K562 (cell line): ENCODE data around the gene CD99L2. TPM values are rescaled to one million over a fixed set of nuclear protein-coding genes. Genes with fewer than 3 reads are reported as not detected.
A peak's percentile ranks its signal among the peaks of the same experiment; 100 is the strongest.

Experiments
- ATAC-seq: fragments of 200-7000 bp; cut with Tn5 transposase; 3 replicates; pipeline ENCODE4 v1.9.1; 2020; ENCODE audit warnings: moderate library complexity
- BruUV-seq: library from RNA; stranded (reverse); fragments of 400-500 nt; replicated peaks from 2 replicates; lab custom pipeline; 2021; lab: Mats Ljungman, UMichigan
- CTCF ChIA-PET: fragments of 300-600 bp; formaldehyde crosslinking; extraction: SDS; loops from one replicate; lab custom pipeline; 2021; ENCODE audit warnings: low intra/inter-chr PET ratio; lab: Yijun Ruan, JAX
- POLR2A ChIA-PET: fragments of 300-600, 350-650 bp; sonication (Branson Sonifier 250); formaldehyde crosslinking; extraction: SDS; loops from one replicate; lab custom pipeline; 2021; ENCODE audit warnings: antibody characterized with exemption, inconsistent platforms; lab: Yijun Ruan, JAX
- DNase-seq, 4 experiments: peaks; one replicate each; pipeline versions ENCODE4 v3.0.0 to v3.0.0-alpha.2; 2011 to 2018; ENCODE audit warnings: low spot score in 3 of 4, mixed read lengths in 3 of 4; ENCODE audit errors: extremely low read depth in 1 of 4
- FAIRE-seq: peaks from 2 replicates; lab custom pipeline; 2011; peaks lifted over from hg19 to GRCh38; lab: Jason Lieb, UNC
- H2AFZ ChIP-seq: 2 replicates; pipeline ENCODE4 v1.6.0; 2011; ENCODE audit warnings: low read depth, low read length, control low read depth, inconsistent platforms
- H3K27ac ChIP-seq: fragments of 200-600 bp; 3 replicates; pipeline ENCODE4 v1.8.0; 2011; ENCODE audit warnings: low read depth, mild to moderate bottlenecking, control low read depth, inconsistent platforms, low read length, moderate library complexity, mixed read lengths; ENCODE audit errors: extremely low read depth
- H3K27me3 ChIP-seq, 2 experiments: fragments of 300-600 bp in 1 of 2; 2 replicates in 1 of 2; 3 replicates in 1 of 2; pipeline versions ENCODE4 v1.6.0 to v1.8.0; 2011; ENCODE audit warnings: inconsistent platforms in 2 of 2, low read length in 2 of 2, mild to moderate bottlenecking in 1 of 2, mixed read lengths in 1 of 2, moderate library complexity in 1 of 2; ENCODE audit not compliant: control insufficient read depth in 2 of 2, insufficient read depth in 2 of 2
- H3K36me3 ChIP-seq: fragments of 300-600 bp; 3 replicates; pipeline ENCODE4 v1.8.0; 2011; ENCODE audit warnings: mild to moderate bottlenecking, low read length, inconsistent platforms; ENCODE audit not compliant: control insufficient read depth, insufficient read depth
- H3K4me1 ChIP-seq, 2 experiments: fragments of 200-600 bp in 1 of 2; replicated peaks in 1 of 2; 2 replicates in 1 of 2; 3 replicates in 1 of 2; pipeline versions ENCODE4 v1.5.1 to v1.8.0; 2011; ENCODE audit warnings: inconsistent platforms in 2 of 2, low read length in 2 of 2, mild to moderate bottlenecking in 1 of 2, mixed read lengths in 1 of 2, moderate library complexity in 1 of 2; ENCODE audit not compliant: control insufficient read depth in 2 of 2, insufficient read depth in 2 of 2
- H3K4me2 ChIP-seq: 2 replicates; pipeline ENCODE4 v1.6.1; 2011; ENCODE audit warnings: low read length, control low read depth, inconsistent platforms, mixed read lengths; ENCODE audit not compliant: insufficient read depth
- H3K4me3 ChIP-seq: fragments of 200-600 bp; sonication (generic), shearing (Covaris generic); 2 replicates; pipeline ENCODE4 v1.5.1; 2016; ENCODE audit warnings: control low read depth, inconsistent platforms
- H3K79me2 ChIP-seq: fragments of 200-600 bp; 3 replicates; pipeline ENCODE4 v1.8.0; 2011; ENCODE audit warnings: low read length, inconsistent platforms; ENCODE audit not compliant: control insufficient read depth, insufficient read depth
- H3K9ac ChIP-seq, 2 experiments: 2 replicates each; pipeline versions ENCODE4 v1.6.0 to v1.6.1; 2011; ENCODE audit warnings: low read depth in 2 of 2, low read length in 2 of 2, control low read depth in 1 of 2, inconsistent platforms in 1 of 2, mild to moderate bottlenecking in 1 of 2, mixed read lengths in 1 of 2; ENCODE audit not compliant: insufficient read depth in 1 of 2
- H3K9me1 ChIP-seq: one replicate; pipeline ENCODE4 v1.6.0; 2011; ENCODE audit warnings: inconsistent platforms, mild to moderate bottlenecking, low read length, moderate library complexity; ENCODE audit not compliant: control insufficient read depth, insufficient read depth
- H3K9me3 ChIP-seq: replicated peaks from 2 replicates; pipeline ENCODE4 v1.5.1; 2011; ENCODE audit warnings: low read depth, low read length, inconsistent platforms; ENCODE audit not compliant: control insufficient read depth, insufficient read depth
- H4K20me1 ChIP-seq: replicated peaks from 2 replicates; pipeline ENCODE4 v1.6.1; 2011; ENCODE audit warnings: low read length, inconsistent platforms, mixed read lengths; ENCODE audit not compliant: control insufficient read depth, insufficient read depth
- DDX20 ChIP-seq: fragments of 450-650 bp; IDR thresholded peaks from 2 replicates; pipeline ENCODE4 v1.6.1; 2016; ENCODE audit warnings: missing genetic modification characterization, low read depth, mild to moderate bottlenecking, missing compliant biosample characterization, moderate library complexity
- FOXA3 ChIP-seq, 2 experiments: fragments of 450-650 bp in 1 of 2; sonication (generic) in 1 of 2; formaldehyde crosslinking; IDR thresholded peaks in 1 of 2; conservative IDR thresholded peaks in 1 of 2; 2 replicates each; pipeline versions ENCODE4 v1.4.0 to v1.8.0; 2020 to 2022; ENCODE audit warnings: mild to moderate bottlenecking in 2 of 2, missing genetic modification reagents in 1 of 2
- NFIC ChIP-seq: fragments of 450-650 bp; IDR thresholded peaks from 2 replicates; pipeline ENCODE4 v1.6.1; 2017; ENCODE audit warnings: mild to moderate bottlenecking, inconsistent platforms
- NFRKB ChIP-seq: fragments of 450-650 bp; IDR thresholded peaks from 2 replicates; pipeline ENCODE4 v1.6.1; 2016; ENCODE audit warnings: low read depth
- NR2C1 ChIP-seq, 2 experiments: fragments of 450-650 bp; IDR thresholded peaks; 2 replicates each; pipeline ENCODE4 v1.6.1; 2017; ENCODE audit warnings: mild to moderate bottlenecking in 2 of 2, antibody characterized with exemption in 1 of 2, inconsistent platforms in 1 of 2, missing compliant biosample characterization in 1 of 2, missing genetic modification characterization in 1 of 2
- RBM17 ChIP-seq: fragments of 200-400 bp; formaldehyde crosslinking; IDR thresholded peaks from 2 replicates; pipeline ENCODE4 v1.6.1; 2017; ENCODE audit warnings: low read depth, mild to moderate bottlenecking, low read length, borderline replicate concordance
- SNIP1 ChIP-seq: fragments of 450-650 bp; IDR thresholded peaks from 2 replicates; pipeline ENCODE4 v1.7.1; 2017; ENCODE audit warnings: low read depth, mild to moderate bottlenecking
- TAF15 ChIP-seq: fragments of 200-400 bp; formaldehyde crosslinking; IDR thresholded peaks from 2 replicates; pipeline ENCODE4 v1.6.1; 2017; ENCODE audit warnings: mild to moderate bottlenecking, low read depth, low read length, moderate library complexity
- TRIM24 ChIP-seq, 2 experiments: fragments of 450-650 bp; IDR thresholded peaks; 2 replicates each; pipeline ENCODE4 v1.6.1; 2016
- ZBTB7A ChIP-seq: IDR thresholded peaks from 2 replicates; pipeline ENCODE4 v1.6.1; 2011; ENCODE audit warnings: low read depth, mild to moderate bottlenecking, low read length, moderate library complexity, borderline replicate concordance; ENCODE audit not compliant: control insufficient read depth
- ZNF175 ChIP-seq: fragments of 200-800 bp; sonication (Bioruptor generic); IDR thresholded peaks from 2 replicates; pipeline ENCODE4 v1.6.1; 2016; ENCODE audit warnings: low read depth, mild to moderate bottlenecking, missing genetic modification characterization, missing compliant biosample characterization
- WGBS: fragments of 100-300 bp; shearing (Covaris generic); methylation state at CpG from one replicate; pipeline ENCODE4 v1.1.6; 2016; ENCODE audit warnings: low coverage, mixed read lengths; ENCODE audit not compliant: insufficient coverage; ENCODE audit errors: missing lambda C conversion rate; 5-methylcytosine and 5-hydroxymethylcytosine counted together
- in situ Hi-C: fragments of 300-500 bp; cut with MboI; formaldehyde crosslinking; loops from 4 replicates; pipeline ENCODE4 v1.15.0; 2018; ENCODE audit warnings: inconsistent platforms, mixed read lengths
- intact Hi-C: fragments of 100-400 bp; cut with micrococcal nuclease; formaldehyde crosslinking; loops from 2 replicates; pipeline ENCODE4 v1.14.2; 2022
- polyA plus RNA-seq, 8 experiments: library from polyadenylated mRNA; depleted of rRNA in 4 of 8; stranded (reverse) in 5 of 8; unstranded in 3 of 8; fragments of >200 nt; fragmentation: Nextera tagmentation in 2 of 8; fragmentation: Illumina TruSeq in 1 of 8; extraction: Ambion mirVana in 2 of 8; extraction: Trizol in 1 of 8; gene quantifications; 2 replicates each; pipeline versions ENCODE4 v1.2.1 to v1.2.3, GENCODE V29; 2011 to 2014; ENCODE audit warnings: inconsistent platforms in 1 of 8, missing spikeins in 1 of 8
- total RNA-seq, 7 experiments: library from RNA; depleted of rRNA in 6 of 7; stranded (reverse); fragments of >200 nt in 6 of 7; fragmentation: Illumina TruSeq in 2 of 7; extraction: Trizol in 2 of 7; gene quantifications; 2 replicates each; pipeline versions ENCODE4 v1.2.1 to v1.2.3, GENCODE V29; 2011 to 2021; ENCODE audit warnings: low replicate concordance in 1 of 7
- TF ChIP-seq, protein P1 (sequence below), 2 experiments: IDR thresholded peaks in 1 of 2; conservative IDR thresholded peaks in 1 of 2; 2 replicates each; pipeline ENCODE4 v1.6.1; 2016; ENCODE audit warnings: low read depth in 2 of 2, mild to moderate bottlenecking in 1 of 2, missing compliant biosample characterization in 1 of 2, missing genetic modification characterization in 1 of 2, moderate library complexity in 1 of 2
- TF ChIP-seq, protein P2 (sequence below): sonication (generic); formaldehyde crosslinking; IDR thresholded peaks from 2 replicates; pipeline ENCODE4 v1.8.0; 2023; ENCODE audit warnings: missing genetic modification reagents, mild to moderate bottlenecking, borderline replicate concordance

Gene CD99L2
- total and polyA plus RNA-seq, 9 of the 15 experiments (the other 6 are each of a cell fraction or from before 2014, with no cell fraction given) = 0.76 to 19.0 (median 11.9) TPM

DNA sequence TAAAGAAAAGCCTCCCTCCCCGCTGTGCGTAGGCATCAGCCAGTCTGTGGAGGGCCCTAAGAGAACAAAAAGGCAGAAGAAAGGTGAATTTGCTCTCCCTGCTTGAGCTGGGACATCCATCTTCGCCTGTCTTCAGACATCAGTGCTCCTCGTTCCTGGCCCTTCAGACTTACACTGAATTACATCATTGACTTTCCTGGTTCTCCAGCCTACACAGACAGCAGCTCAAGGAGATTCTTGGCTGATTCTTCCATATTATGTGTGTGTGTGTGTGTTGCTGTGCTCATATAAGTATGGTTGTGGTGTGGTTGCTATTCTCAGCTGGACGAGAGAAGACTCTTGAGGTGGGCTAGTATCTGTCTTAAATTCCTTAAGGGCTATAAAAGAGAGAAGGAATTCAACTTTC is 35.5 kb upstream of the CD99L2 start:
- in situ Hi-C loops = no loop called here
- no peaks in the 10 kb centered on the region for H4K20me1 ChIP-seq
- H3K27me3 ChIP-seq = no peaks in the 10 kb centered on the region
- FAIRE-seq (no peak), DNase-seq (no peak), ATAC-seq (peak; percentile 80)
- H3K4me2 ChIP-seq = peak overlapping the region; percentile 25; the same call in 1 of the 2 replicates
- no TSS peak for BruUV-seq
- ChIA-PET CTCF (no interaction called here), POLR2A (interaction anchor here (0.9 to 1.5 kb wide), 4 partner anchors 12 to 34 kb away, joined by 3 to 5 read pairs (median 3); no protein-coding TSS in a partner anchor)
- H3K79me2 ChIP-seq = no peaks in the 10 kb centered on the region
- no peak overlapping the region for H3K9ac ChIP-seq
- intact Hi-C loops = no loop called here
- H3K4me3 ChIP-seq = no peak overlapping the region
- H3K9me3 ChIP-seq = no peaks in the 10 kb centered on the region
- no peak overlapping the region for H3K27ac ChIP-seq
- no peaks in the 10 kb centered on the region for H3K9me1 ChIP-seq
- H3K36me3 ChIP-seq = no peaks in the 10 kb centered on the region
- peaks cover 0 to 9% of the 10 kb centered on the region in 2 experiments; a peak in 1 of 5 replicates for H3K4me1 ChIP-seq
- peak overlapping the region; percentile 68; the same call in 1 of the 2 replicates for H2AFZ ChIP-seq
- WGBS = 10% methylated on average over 5 of the region's 5 CpGs
- no peak for TF ChIP-seq ZBTB7A
- TF ChIP-seq, protein P1, sequence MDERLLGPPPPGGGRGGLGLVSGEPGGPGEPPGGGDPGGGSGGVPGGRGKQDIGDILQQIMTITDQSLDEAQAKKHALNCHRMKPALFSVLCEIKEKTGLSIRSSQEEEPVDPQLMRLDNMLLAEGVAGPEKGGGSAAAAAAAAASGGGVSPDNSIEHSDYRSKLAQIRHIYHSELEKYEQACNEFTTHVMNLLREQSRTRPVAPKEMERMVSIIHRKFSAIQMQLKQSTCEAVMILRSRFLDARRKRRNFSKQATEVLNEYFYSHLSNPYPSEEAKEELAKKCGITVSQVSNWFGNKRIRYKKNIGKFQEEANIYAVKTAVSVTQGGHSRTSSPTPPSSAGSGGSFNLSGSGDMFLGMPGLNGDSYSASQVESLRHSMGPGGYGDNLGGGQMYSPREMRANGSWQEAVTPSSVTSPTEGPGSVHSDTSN (CRISPR knock-in tag; IDR thresholded peaks at IDR 0.05; ENCODE audit: low read depth) = 0 out of 2 replicates have a peak, but pooled peaks have one; percentile 5
- TF ChIP-seq, protein P1 (tag; conservative IDR thresholded peaks at IDR 0.05; ENCODE audit: low read depth) = no peak; the same call in 1 of the 2 replicates
- TF ChIP-seq TRIM24 (IDR thresholded peaks at IDR 0.05) = peak in 1 of 2 experiments; percentile 60; a peak in 1 of 4 replicates
- TF ChIP-seq NFRKB = no peak
- TF ChIP-seq SNIP1 = no peak
- TF ChIP-seq RBM17 = no peak
- TF ChIP-seq DDX20 (tag) = 0 out of 2 replicates have a peak, but pooled peaks have one; percentile 24
- no peak for TF ChIP-seq NR2C1 (IDR thresholded peaks at IDR 0.05)
- TF ChIP-seq NR2C1 (tag; IDR thresholded peaks at IDR 0.05) = peak; percentile 15; the same call in 1 of the 2 replicates
- TF ChIP-seq TAF15 = no peak
- TF ChIP-seq, protein P2, sequence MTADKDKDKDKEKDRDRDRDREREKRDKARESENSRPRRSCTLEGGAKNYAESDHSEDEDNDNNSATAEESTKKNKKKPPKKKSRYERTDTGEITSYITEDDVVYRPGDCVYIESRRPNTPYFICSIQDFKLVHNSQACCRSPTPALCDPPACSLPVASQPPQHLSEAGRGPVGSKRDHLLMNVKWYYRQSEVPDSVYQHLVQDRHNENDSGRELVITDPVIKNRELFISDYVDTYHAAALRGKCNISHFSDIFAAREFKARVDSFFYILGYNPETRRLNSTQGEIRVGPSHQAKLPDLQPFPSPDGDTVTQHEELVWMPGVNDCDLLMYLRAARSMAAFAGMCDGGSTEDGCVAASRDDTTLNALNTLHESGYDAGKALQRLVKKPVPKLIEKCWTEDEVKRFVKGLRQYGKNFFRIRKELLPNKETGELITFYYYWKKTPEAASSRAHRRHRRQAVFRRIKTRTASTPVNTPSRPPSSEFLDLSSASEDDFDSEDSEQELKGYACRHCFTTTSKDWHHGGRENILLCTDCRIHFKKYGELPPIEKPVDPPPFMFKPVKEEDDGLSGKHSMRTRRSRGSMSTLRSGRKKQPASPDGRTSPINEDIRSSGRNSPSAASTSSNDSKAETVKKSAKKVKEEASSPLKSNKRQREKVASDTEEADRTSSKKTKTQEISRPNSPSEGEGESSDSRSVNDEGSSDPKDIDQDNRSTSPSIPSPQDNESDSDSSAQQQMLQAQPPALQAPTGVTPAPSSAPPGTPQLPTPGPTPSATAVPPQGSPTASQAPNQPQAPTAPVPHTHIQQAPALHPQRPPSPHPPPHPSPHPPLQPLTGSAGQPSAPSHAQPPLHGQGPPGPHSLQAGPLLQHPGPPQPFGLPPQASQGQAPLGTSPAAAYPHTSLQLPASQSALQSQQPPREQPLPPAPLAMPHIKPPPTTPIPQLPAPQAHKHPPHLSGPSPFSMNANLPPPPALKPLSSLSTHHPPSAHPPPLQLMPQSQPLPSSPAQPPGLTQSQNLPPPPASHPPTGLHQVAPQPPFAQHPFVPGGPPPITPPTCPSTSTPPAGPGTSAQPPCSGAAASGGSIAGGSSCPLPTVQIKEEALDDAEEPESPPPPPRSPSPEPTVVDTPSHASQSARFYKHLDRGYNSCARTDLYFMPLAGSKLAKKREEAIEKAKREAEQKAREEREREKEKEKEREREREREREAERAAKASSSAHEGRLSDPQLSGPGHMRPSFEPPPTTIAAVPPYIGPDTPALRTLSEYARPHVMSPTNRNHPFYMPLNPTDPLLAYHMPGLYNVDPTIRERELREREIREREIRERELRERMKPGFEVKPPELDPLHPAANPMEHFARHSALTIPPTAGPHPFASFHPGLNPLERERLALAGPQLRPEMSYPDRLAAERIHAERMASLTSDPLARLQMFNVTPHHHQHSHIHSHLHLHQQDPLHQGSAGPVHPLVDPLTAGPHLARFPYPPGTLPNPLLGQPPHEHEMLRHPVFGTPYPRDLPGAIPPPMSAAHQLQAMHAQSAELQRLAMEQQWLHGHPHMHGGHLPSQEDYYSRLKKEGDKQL (CRISPR knock-in tag) = no peak
- TF ChIP-seq FOXA3 (CRISPR knock-in tag; conservative IDR thresholded peaks at IDR 0.05 in 1 of 2, IDR thresholded peaks at IDR 0.05 in 1 of 2) = no peak
- peak; percentile 82; the same call in 1 of the 2 replicates for TF ChIP-seq ZNF175 (CRISPR knock-in tag)
- TF ChIP-seq NFIC = no peak
